AG09309 (cell line): ENCODE data around the gene PAM.

Experiments used
- DNase-seq: peaks from one replicate; pipeline ENCODE4 v3.0.0-alpha.2; 2010; ENCODE audit warnings: low read depth
- H3K4me3 ChIP-seq: 2 replicates; pipeline ENCODE4 v1.5.1; 2011; ENCODE audit warnings: mild to moderate bottlenecking, low read depth, low read length, moderate library complexity; ENCODE audit not compliant: control insufficient read depth
- CTCF ChIP-seq: IDR thresholded peaks from 2 replicates; pipeline ENCODE4 v1.5.1; 2011; ENCODE audit warnings: mild to moderate bottlenecking, low read depth, low read length, inconsistent platforms; ENCODE audit not compliant: insufficient read depth, control insufficient read depth; ENCODE audit errors: missing control alignments

The PAM gene

GRCh38 chr5:102737805-102738469 is 17.2 kb upstream of the PAM start:
- no peak overlapping the region for H3K4me3 ChIP-seq
- DNase-seq = no peak
- no peak for TF ChIP-seq CTCF

GRCh38 chr5:102740515-102740914 is 14.6 kb upstream of the PAM start:
- no peak for TF ChIP-seq CTCF
- no peak overlapping the region for H3K4me3 ChIP-seq
- no peak for DNase-seq

DNA sequence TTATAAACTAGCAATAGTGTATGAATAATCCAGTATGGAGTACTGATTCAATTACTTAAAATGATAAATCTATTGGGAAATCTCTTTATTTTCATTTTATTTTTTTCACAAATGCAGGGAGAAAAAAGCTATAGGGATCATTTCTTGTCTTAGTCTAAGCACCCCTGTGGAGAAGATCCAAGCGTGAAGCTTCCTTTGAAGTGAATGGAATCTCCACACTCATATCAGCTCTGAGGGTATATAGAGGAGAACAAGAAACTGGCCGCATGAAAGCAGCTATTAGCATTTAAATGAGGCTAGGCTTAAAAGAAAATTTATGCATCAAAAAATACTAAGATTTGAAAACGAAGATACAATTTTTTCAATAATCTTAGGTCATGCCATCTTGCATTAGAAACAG is 12.9 kb upstream of the PAM start:
- TF ChIP-seq CTCF = no peak
- no peak for DNase-seq
- H3K4me3 ChIP-seq = no peak overlapping the region

DNA sequence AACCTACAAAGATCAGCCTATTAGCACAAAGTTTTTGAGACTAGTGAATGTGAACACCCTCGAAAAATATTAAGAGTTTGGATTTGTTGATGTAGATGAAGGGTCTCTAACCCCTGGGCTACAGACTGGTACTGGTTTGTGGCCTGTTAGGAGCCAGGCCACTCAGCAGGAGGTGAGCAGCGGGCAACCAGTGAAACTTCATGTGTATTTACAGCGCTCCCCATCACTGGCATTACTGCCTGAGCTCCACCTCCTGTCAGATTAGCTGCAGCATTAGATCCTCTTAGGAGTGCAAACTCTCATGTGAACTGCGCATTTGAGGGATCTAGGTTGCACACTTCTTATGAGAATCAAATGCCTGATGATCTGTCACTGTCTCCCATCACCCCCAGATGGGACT is 11.2 kb upstream of the PAM start:
- no peak for TF ChIP-seq CTCF
- H3K4me3 ChIP-seq = no peak overlapping the region
- no peak for DNase-seq

GRCh38 chr5:102747386-102748166 is 7.5 kb upstream of the PAM start:
- no peak for TF ChIP-seq CTCF
- no peak for DNase-seq

DNA sequence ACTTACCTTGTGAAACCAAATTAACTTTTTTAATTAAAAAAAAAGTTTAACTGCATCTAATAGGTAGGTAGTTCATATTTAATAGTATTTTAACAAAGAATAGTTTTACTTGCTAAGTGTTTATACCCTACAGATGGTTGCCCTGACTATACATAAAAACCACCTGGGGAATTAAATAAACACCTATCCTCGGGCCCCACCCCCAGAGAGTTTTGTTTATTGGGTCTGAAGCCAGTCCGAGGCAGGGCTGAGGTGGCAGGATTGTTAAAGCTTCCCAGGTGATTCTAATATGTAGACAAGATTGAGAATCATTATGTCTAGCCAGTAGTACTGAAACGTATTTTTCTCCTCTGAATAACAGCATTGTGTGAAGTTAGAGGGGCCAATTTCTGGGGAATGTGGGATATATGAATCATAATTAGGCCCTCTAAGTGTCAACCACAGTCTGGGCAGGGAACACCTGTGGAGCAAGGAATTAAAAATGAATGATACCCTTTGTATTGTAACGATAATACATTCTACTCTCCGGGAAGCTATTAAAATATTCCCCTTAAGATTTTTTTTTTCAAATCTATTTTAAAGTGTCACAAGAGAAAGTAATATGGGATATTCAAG is 5.6 kb upstream of the PAM start:
- no peak for DNase-seq
- H3K4me3 ChIP-seq = no peak overlapping the region
- no peak for TF ChIP-seq CTCF

More at GRCh38 chr5:102747386-102748166, 7.5 kb upstream of the PAM start:
- no peak overlapping the region for H3K4me3 ChIP-seq
